ENCODE data around the gene PPL. TPM values are rescaled to one million over a fixed set of nuclear protein-coding genes. Genes with fewer than 3 reads are reported as not detected.

The PPL gene
- total RNA-seq, 1 experiment from 2014 or later, result 28.5 TPM

DNA sequence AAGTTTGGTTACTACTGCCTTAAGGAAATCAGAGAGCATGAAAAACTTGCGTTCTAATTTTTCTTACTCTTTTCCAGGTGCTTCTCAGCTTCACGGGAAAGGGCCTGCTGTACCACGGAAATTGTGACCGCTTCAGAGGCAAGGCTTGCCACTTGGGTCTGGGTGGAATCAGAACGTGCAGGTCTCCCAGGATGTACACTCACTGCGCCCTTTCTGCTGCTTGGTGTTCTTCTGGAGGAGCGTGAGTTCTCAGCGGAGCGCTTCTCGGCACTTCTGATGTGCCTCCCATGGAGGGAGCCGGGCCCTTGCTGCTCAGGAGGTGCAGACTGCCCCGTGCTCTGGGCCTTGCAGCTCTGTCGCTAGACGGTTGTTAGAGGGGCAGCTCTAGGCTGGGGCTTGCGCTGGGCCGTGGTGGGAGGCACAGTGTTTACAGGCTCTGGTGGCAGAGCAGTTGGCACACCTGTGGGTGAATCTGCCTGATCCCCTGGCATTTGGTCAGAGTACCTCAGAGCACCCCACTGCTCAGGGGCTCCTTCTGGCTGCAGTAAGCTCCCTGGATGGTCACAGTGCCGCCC, 56.9 kb downstream of the PPL start:
- POLR2A ChIA-PET, result no interaction called here
- H3K9me3 Mint-ChIP-seq, result no peaks in the 10 kb centered on the region

GRCh38 chr16:4879049-4879448, 57.9 kb downstream of the PPL start:
- Mint-ChIP-seq H3K36me3 (peaks cover 64% of the 10 kb centered on the region), H3K4me3 (no peak overlapping the region), H3K27ac (no peak overlapping the region), H3K4me1 (no peaks in the 10 kb centered on the region), H3K27me3 (ENCODE audit: low read depth) (no peaks in the 10 kb centered on the region), H3K9me3 (no peaks in the 10 kb centered on the region)
- CTCF ChIA-PET, result no interaction called here
- POLR2A ChIA-PET, result no interaction called here
- TF ChIP-seq SOX15 (CRISPR knock-in tag; IDR thresholded peaks at IDR 0.05) (no peak), PREB (CRISPR knock-in tag; IDR thresholded peaks at IDR 0.05; ENCODE audit: borderline replicate concordance) (no peak), FOXJ3 (CRISPR knock-in tag; IDR thresholded peaks at IDR 0.05; ENCODE audit: borderline replicate concordance) (no peak)
- DNase-seq (ENCODE audit: low spot score) (no peak), ATAC-seq (no peak)

More for the DNA sequence above, 56.9 kb downstream of the PPL start:
- CTCF ChIA-PET, result interaction anchor here (1.0 kb wide), 1 partner anchor 78 kb away, joined by 3 read pairs; the partner anchor contains the start of gene SEC14L5
- TF ChIP-seq ZNF423 (CRISPR knock-in tag; IDR thresholded peaks at IDR 0.05) (no peak), ATF3 (CRISPR knock-in tag; conservative IDR thresholded peaks at IDR 0.05) (no peak), NR2C2 (CRISPR knock-in tag; IDR thresholded peaks at IDR 0.05) (no peak), CDX4 (CRISPR knock-in tag; IDR thresholded peaks at IDR 0.05; ENCODE audit: borderline replicate concordance) (no peak), NFE2L1 (CRISPR knock-in tag; IDR thresholded peaks at IDR 0.05) (no peak), TEAD4 (CRISPR knock-in tag; IDR thresholded peaks at IDR 0.05) (no peak), ZNF121 (CRISPR knock-in tag; IDR thresholded peaks at IDR 0.05) (no peak), MAX (CRISPR knock-in tag; IDR thresholded peaks at IDR 0.05) (no peak), ZNF317 (CRISPR knock-in tag; IDR thresholded peaks at IDR 0.05; ENCODE audit: borderline replicate concordance, low read depth) (no peak)
- TF ChIP-seq, protein P1, sequence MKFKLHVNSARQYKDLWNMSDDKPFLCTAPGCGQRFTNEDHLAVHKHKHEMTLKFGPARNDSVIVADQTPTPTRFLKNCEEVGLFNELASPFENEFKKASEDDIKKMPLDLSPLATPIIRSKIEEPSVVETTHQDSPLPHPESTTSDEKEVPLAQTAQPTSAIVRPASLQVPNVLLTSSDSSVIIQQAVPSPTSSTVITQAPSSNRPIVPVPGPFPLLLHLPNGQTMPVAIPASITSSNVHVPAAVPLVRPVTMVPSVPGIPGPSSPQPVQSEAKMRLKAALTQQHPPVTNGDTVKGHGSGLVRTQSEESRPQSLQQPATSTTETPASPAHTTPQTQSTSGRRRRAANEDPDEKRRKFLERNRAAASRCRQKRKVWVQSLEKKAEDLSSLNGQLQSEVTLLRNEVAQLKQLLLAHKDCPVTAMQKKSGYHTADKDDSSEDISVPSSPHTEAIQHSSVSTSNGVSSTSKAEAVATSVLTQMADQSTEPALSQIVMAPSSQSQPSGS (CRISPR knock-in tag; IDR thresholded peaks at IDR 0.05; ENCODE audit: borderline replicate concordance, low read depth), result no peak
- TF ChIP-seq, protein P2, sequence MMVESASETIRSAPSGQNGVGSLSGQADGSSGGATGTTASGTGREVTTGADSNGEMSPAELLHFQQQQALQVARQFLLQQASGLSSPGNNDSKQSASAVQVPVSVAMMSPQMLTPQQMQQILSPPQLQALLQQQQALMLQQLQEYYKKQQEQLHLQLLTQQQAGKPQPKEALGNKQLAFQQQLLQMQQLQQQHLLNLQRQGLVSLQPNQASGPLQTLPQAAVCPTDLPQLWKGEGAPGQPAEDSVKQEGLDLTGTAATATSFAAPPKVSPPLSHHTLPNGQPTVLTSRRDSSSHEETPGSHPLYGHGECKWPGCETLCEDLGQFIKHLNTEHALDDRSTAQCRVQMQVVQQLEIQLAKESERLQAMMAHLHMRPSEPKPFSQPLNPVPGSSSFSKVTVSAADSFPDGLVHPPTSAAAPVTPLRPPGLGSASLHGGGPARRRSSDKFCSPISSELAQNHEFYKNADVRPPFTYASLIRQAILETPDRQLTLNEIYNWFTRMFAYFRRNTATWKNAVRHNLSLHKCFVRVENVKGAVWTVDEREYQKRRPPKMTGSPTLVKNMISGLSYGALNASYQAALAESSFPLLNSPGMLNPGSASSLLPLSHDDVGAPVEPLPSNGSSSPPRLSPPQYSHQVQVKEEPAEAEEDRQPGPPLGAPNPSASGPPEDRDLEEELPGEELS (CRISPR knock-in tag; IDR thresholded peaks at IDR 0.05), result no peak
- Mint-ChIP-seq H3K4me1 (no peaks in the 10 kb centered on the region), H3K27me3 (ENCODE audit: low read depth) (no peaks in the 10 kb centered on the region), H3K36me3 (peaks cover 67% of the 10 kb centered on the region), H3K27ac (no peak overlapping the region), H3K4me3 (no peak overlapping the region)
- DNase-seq (ENCODE audit: low spot score) (no peak), ATAC-seq (no peak)

GRCh38 chr16:4877380-4877685, 59.6 kb downstream of the PPL start:
- DNase-seq (ENCODE audit: low spot score) (no peak), ATAC-seq (no peak)
- TF ChIP-seq SP1 (CRISPR knock-in tag; conservative IDR thresholded peaks at IDR 0.05) (no peak), ZNF671 (CRISPR knock-in tag; IDR thresholded peaks at IDR 0.05) (no peak), KAT7 (CRISPR knock-in tag; IDR thresholded peaks at IDR 0.05; ENCODE audit: borderline replicate concordance) (no peak), ZNF423 (CRISPR knock-in tag; IDR thresholded peaks at IDR 0.05) (no peak)
- Mint-ChIP-seq H3K27me3 (ENCODE audit: low read depth) (no peaks in the 10 kb centered on the region), H3K4me1 (no peaks in the 10 kb centered on the region), H3K36me3 (peaks cover 60% of the 10 kb centered on the region), H3K4me3 (no peak overlapping the region), H3K9me3 (no peaks in the 10 kb centered on the region), H3K27ac (no peak overlapping the region; the same call in 1 of the 2 replicates)
- ChIA-PET CTCF (no interaction called here), POLR2A (no interaction called here)
